SK-N-DZ (cell line): Measurements from ENCODE around the gene LRRC71.
A peak's percentile ranks its signal among the peaks of the same experiment; 100 is the strongest.

ENCODE experiments used
- DNase-seq: peaks from one replicate; pipeline ENCODE4 v3.0.0-alpha.2; 2015; ENCODE audit warnings: low spot score

LRRC71 gene

GRCh38 chr1:156927215-156928042 lies 7.0 kb downstream of the LRRC71 start:
- peak; percentile 87 for DNase-seq

- DNase-seq: no peak
Measured at GRCh38 chr1:156928043-156928602, 7.7 kb downstream of the LRRC71 start.

- DNase-seq: no peak
Measured at GRCh38 chr1:156929596-156930238, 9.3 kb downstream of the LRRC71 start.

DNA sequence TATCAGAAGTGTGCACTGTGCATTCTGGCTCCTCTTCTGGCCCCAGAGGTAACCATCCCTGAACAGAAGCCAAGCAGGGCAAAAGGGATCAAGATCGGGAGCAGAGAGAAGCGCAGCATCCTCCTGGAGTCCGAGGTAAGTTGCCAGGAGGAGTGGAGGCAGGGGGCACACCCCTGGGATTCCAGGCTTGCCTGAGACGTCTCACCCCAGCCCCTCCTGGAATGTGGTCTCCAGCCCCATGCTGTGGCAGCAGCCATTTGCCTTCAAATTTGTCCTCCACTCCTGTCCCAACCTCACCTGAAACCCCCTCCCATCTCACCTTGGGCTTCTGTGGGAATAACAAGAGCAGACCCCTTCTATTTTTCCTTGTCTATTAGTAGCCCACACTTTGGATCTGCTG lies 10.1 kb downstream of the LRRC71 start:
- no peak for DNase-seq

GRCh38 chr1:156931211-156931952 lies 10.9 kb downstream of the LRRC71 start:
- no peak for DNase-seq

DNA sequence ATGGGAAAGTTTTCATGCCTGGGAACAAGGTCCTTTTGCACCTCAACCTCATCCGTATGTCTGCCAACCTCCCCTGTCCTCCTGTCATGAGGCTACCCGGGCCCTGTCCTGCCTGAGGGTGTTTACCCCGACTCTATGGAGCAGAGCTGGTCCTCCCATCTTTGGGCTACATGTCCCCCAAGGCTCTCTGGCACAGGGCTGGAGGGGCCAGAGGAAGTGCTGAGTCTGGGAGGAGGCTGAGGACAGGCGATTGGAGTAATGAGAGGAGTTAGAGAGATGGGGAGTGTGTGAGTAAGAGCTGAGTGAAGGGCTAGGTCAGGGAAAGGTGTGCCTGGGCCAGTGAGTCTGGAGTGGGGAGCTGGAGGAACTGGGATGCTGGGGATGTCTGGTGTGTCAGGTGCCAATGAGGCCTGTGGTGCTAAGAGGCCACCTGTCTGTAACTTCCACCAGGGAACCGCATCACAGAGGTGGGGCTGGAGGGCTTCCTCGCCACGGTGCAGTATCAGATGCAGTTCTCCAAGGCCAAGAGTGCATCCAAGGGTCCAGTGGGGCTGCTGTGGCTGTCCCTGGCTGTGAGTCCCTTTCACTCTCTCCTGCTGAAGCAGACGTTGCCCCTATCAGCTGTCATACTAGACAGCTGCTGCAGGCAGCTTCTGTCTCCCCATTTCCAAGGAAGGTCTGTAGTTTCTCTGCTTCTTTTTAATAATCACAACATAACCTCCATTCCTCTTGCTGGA lies 11.7 kb downstream of the LRRC71 start:
- DNase-seq: no peak

DNA sequence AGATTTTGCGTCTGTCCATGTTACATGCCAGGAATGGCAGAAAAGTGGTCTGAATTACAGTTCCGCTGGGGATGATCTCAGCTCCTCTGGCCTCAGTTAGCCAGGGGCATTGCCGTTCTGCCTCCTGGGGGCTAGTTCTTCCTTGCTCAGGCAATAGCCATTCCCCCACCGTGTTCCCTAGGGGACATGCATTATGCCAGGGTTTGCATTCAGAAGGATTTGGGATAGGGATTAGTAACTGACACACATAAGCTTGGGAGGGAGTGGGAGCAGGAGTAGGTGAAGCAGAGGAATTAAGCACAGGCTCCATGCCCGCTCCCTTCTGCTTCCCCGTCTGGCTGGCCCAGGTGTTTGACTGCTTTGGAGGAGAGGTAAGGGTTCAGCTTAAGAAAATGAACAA lies 12.7 kb downstream of the LRRC71 start:
- no peak for DNase-seq

- DNase-seq: no peak
Measured at GRCh38 chr1:156935505-156936128, 15.2 kb downstream of the LRRC71 start.

DNA sequence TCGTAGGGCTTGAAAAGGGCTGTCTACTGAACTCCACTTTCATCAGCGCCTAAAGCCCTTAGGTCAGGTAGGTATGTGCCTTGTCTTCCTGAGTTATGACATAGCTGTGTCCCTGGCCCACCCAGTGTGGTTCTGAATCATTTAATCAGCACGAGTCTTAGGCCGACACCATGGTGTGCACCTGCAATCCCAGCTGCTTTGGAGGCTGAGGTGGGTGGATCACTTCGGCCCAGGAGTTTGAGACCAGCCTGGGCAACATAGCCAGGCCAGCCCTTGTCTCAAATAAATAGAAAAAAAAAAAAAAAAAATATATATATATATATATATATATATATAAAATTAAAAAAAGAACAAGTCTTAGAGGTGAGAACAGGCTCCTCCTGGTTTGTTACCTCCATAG lies 15.8 kb downstream of the LRRC71 start:
- no peak for DNase-seq

GRCh38 chr1:156936721-156937220 lies 16.3 kb downstream of the LRRC71 start:
- no peak for DNase-seq

DNA sequence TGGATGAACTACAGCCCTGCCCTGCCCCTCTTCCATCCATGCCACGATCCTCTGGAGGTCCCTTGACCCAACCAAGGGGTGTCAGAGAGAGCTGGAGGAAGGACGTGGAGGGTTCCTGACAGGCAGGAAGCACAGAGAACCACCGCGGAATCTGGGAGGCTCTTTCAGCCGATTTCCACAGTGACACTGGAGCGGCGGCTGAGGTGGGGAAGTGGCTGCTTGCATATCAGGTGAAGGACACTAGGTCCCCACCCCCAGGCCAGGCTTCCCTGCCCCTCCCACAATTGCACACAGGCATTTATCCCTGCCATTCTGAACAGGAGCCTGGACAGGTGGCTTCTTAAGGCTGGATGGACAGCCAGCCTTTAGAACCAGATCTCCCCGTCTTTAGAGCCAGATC lies 17.5 kb downstream of the LRRC71 start:
- no peak for DNase-seq

DNA sequence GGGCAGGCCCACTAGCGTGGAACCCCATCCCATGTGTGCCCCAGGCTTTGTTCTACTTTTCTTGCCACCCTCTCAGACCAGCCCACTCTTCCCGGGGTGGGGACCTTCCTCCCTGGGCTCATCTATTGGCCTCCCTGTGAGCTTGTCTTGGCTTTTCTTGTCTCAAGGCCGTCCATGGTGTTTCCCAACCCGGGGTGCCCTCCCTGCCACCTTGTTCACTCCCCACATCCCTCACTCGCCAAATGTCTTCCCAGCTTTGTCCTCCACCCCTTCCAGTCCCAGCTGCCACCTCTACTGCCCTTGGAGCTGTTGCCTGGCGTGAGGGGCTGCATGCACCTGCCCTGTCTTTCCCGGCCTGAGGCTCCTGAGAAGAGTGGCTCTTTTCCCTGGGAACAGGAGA lies 18.4 kb downstream of the LRRC71 start:
- DNase-seq: no peak

DNA sequence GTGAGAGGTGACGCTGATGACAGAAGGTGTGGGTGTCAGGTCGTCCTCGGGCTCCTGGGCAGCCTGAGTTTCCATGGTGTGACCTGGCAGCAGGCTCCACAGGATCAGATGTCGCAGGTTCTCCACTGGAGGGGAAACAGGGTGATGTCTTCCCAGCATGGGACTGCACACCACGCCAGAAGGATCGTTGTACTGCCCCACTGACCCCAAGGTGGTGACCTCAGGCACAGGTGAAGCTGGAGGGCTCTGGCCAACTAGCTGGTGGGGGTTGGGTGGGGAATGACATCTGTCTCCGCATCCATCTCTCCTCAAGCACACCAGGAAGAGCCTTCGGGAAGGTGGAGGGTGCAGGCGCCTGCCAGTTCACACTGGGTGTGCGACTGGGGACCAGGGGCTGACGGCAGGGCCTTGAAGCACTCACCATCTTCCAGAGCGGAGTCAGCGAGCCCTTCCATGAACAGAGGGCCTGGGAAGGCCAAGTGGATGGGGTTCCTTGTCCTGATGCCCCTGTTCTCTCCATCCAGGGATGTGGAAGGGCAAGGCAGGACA lies 19.4 kb downstream of the LRRC71 start:
- no peak for DNase-seq

DNA sequence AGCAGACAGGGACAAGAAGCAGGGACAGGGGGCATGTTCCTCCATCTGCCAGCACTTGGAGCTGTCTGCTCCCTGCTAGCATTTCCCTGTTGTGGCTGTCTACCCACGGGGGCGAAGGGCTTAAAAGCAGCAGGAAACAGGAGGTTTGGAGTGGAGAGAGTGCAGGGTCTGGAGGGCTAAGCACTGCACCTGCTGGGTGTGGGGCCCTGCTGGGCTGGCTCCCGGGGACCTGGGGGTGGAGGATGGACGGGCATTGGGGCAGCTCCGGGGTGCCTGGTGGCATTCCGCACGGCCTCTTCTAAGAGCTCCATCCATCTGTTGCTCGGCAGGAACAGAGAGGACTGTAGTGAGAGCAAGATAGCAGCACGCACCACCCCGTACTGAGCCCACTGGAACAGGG lies 21.2 kb downstream of the LRRC71 start:
- DNase-seq: no peak

DNA sequence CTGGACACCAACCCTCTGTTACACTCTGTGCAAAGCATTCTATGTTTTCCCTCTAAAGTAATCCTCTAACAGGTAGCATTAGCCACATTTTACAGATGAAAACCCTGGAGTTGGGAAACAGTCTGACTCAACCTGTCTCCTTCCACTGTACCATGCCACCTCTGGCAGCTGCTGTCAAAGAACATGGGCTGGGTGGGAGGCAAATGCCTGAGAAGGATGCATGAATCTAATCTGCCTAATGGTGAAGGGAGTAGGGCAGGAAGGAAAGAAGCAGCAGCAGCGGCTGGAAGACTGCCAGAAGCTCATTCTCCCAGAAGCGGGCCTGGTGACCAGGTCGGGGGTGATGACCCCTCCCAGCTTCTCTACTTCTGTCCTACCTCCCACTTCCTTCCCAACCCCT lies 21.7 kb downstream of the LRRC71 start:
- DNase-seq: no peak

DNA sequence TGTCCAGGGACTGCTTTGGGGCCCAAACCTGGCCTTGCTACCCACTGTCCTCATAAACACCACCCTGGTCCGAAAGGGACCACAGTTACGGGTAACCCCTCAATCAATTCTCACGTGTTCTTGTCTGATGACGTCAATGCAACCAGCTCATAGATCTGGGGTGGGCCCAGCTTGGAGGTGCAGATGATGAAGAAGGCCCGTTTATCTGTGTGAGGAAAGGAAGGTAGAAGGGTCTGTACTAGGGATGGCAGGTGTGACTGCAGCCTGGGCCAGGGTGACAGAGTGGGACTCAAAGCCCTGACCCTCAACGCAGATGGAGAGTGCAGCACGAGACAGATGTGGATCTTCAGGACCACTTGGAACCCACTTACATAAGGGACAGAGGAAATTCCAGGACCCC lies 22.1 kb downstream of the LRRC71 start:
- DNase-seq: no peak

- no peak for DNase-seq
Measured at GRCh38 chr1:156943756-156944155, 23.3 kb downstream of the LRRC71 start.

DNA sequence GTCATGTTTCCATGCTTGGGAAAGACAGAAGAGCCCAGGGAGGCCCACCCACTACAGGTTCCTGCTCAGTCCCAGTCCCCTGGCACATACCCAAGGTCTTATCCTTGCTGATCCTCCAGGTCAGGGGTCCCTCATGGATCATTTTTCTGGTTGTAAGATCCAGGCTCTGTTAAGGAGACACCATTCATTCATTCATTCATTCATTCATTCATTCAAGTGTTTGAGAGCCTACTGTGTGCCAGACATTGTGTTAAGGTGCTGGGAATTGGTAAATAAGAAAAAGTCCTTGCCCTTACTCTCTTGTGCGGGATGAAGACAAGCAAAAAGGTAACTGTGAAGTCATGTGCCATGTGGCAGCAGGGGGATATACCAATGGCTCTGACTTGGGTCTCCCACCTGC lies 23.8 kb downstream of the LRRC71 start:
- DNase-seq: no peak

- no peak for DNase-seq
Measured at GRCh38 chr1:156944848-156945247, 24.4 kb downstream of the LRRC71 start.

DNA sequence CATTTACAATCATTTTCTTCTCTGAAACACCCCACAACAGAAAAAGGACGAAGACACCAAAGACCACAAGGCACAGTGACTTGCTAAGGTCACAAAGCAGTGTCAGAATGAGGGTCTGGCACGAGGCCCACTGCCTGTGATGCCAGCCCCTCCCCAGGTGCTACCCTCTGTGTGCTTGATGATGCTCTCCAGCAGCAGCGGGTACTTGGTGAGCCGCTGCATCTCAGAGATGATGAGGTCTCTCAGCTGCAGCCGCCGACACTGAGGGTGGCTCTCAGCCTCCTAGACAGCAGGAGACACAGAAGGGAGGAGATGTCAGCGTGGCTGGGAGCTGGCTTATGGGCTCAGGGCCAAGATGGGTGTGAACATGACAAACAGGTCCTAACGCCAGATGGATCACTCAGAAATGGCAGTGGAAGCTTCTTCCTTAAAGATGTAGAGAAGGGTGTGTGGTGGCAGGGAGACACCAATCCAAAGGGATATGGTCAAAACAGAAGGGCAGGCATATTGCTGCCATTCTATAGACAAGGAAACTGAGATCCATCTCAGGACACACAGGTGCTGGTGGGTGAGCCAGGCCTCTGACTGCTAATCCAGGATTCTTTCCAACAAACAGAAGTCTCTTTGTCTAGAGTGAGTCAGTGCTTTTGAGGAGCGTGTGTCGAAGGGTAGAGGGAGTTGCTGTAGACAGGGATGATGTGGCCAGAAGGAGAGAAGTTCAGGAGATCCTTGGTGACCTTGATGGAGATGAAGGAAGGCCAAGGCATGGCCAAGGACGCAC lies 25.6 kb downstream of the LRRC71 start:
- DNase-seq: no peak
